Measurements from ENCODE around the gene LRFN5.

DNA sequence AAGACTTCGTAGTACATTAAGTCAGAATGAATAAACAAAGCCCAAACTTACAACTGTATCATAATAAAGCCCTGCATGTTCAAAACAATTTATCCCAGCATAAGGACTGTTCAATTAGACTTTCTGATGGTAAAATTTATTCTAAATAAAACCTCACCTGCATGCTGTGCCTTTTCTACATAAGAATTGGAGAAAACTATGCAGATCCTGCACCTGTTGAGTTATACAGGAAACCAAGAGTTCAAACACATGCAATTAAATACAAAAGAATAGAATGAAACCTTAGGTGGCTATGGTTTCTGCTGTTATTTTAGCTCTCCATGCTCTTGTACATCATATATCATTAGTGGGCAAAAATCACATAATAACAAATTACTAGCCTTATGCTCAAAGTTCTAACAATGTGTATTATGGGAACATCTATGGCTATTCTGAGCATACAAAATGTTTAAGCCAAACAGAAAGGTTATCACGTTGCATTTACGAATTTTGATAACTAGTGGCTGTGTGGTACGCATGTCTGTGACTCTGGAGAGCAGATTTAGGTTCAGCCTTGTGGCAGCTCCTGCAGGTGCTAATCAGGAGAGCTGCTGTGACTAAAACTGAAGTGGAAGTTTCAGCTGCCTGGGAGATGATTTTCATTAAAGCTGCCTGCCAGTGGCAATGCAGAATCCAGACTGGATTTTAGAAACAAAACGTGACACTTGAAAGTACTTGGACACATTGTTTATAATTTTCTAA is 36.1 kb upstream of the LRFN5 start:
- TF ChIP-seq CTCF (IDR thresholded peaks at IDR 0.05) (no peak), POLR2A (IDR thresholded peaks at IDR 0.05) (no peak)
